Kidney (tissue), 14 donors: ENCODE measurements around the gene VWF. TPM values are rescaled to one million over a fixed set of nuclear protein-coding genes. Genes with fewer than 3 reads are reported as not detected.
"Not testable (repeated sequence)": the region's sequence is repeated elsewhere in the genome, so short reads cannot be mapped to it uniquely, and the experiment has no call there.

ENCODE experiments used
- DNase-seq, 5 donors: peaks; one replicate each; pipeline ENCODE4 v3.0.0-alpha.2; 2013 to 2020
- FAIRE-seq: peaks from 2 replicates; lab custom pipeline; 2012; peaks lifted over from hg19 to GRCh38; lab: Jason Lieb, UNC
- H3K27ac ChIP-seq, 2 donors: one replicate each; pipeline ENCODE4 v1.7.0; 2013; ENCODE audit warnings: low read depth in 2 of 2, low read length in 2 of 2, inconsistent platforms in 1 of 2
- H3K27me3 ChIP-seq: one replicate; pipeline ENCODE4 v1.7.1; 2013; ENCODE audit warnings: low read length, inconsistent platforms; ENCODE audit not compliant: control insufficient read depth, insufficient read depth
- H3K36me3 ChIP-seq, 3 donors: one replicate each; pipeline versions ENCODE4 v1.7.0 to v1.7.1; 2013; ENCODE audit warnings: low read length in 3 of 3, control low read depth in 1 of 3, inconsistent platforms in 1 of 3; ENCODE audit not compliant: insufficient read depth in 3 of 3, control insufficient read depth in 2 of 3
- H3K4me1 ChIP-seq, 3 donors: one replicate each; pipeline versions ENCODE4 v1.7.0 to v1.7.1; 2013; ENCODE audit warnings: low read length in 3 of 3, inconsistent platforms in 1 of 3, low read depth in 1 of 3; ENCODE audit not compliant: control insufficient read depth in 2 of 3, insufficient read depth in 2 of 3
- H3K4me3 ChIP-seq, 3 donors: one replicate each; pipeline versions ENCODE4 v1.7.0 to v1.8.1; 2013; ENCODE audit warnings: low read length in 3 of 3, control low read depth in 1 of 3, inconsistent platforms in 1 of 3
- H3K9ac ChIP-seq, 3 donors: one replicate each; pipeline versions ENCODE4 v1.7.0 to v1.7.1; 2013; ENCODE audit warnings: low read length in 3 of 3, control low read depth in 1 of 3, inconsistent platforms in 1 of 3
- H3K9me3 ChIP-seq, 3 donors: one replicate each; pipeline versions ENCODE4 v1.7.0 to v1.7.1; 2013; ENCODE audit warnings: low read length in 3 of 3, control low read depth in 1 of 3, inconsistent platforms in 1 of 3; ENCODE audit not compliant: control insufficient read depth in 2 of 3, insufficient read depth in 1 of 3
- intact Hi-C: fragments of 100-400 bp; cut with DNase I; formaldehyde crosslinking; loops from one replicate; pipeline ENCODE4 v1.11.1; 2022
- polyA plus RNA-seq: library from polyadenylated mRNA; stranded (reverse); fragments of 350-450 nt; fragmentation: Illumina TruSeq; extraction: RNeasy Lipid Tissue Mini Kit (QIAGEN cat#74804); gene quantifications from one replicate; pipeline ENCODE4 v1.2.3, GENCODE V29; 2014; ENCODE audit warnings: low read depth, low replicate concordance; ENCODE audit not compliant: insufficient read depth
- total RNA-seq: library from RNA; stranded (reverse); fragmentation: NEBNext Ultra II Directional; extraction: Animal tissue kit (Norgen Biotek cat#: 25700); gene quantifications from one replicate; pipeline ENCODE4 v1.2.1, GENCODE V29; 2021
- TF ChIP-seq, protein P1 (sequence below): IDR thresholded peaks from 3 replicates; pipeline ENCODE4 v1.5.1; 2012; ENCODE audit warnings: mild to moderate bottlenecking, moderate library complexity, borderline replicate concordance; ENCODE audit not compliant: insufficient read depth; ENCODE audit errors: extremely low read depth
- donor health status: control.
- donor health status: control.
- donor health status: control.
- donor health status: control.
- donor health status: control.
- donor health status: DM: yes; HTN: yes; CAD: no.
- donor health status: Normal renal cell carcinoma (clear cell type).

The VWF gene
- total and polyA plus RNA-seq, 2 donors from 2014 or later: 9.6 to 183 TPM

DNA sequence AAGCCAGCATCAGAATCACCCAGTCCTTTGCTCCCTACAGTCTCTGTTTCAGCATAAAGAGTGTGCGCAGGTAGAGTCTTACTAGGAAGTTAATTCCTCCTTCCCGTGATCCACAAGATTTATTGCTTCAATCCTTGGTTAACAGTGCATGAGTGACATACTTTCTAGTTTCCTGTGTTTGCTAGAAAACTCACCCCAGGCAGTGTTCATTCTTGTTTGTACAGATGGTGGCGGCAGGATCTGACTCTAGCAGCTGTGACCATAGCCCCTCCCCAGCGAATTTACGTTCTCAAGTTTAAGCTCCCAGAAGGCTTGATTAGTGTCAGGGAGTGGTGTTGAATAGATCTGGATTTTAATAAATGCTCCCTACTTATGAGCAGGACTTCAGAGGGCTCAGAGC is 103.5 kb downstream of the VWF start:
- H3K27ac ChIP-seq: no peak overlapping the region
- H3K27me3 ChIP-seq: no peaks in the 10 kb centered on the region
- no peaks in the 10 kb centered on the region for H3K9me3 ChIP-seq
- TF ChIP-seq, protein P1, sequence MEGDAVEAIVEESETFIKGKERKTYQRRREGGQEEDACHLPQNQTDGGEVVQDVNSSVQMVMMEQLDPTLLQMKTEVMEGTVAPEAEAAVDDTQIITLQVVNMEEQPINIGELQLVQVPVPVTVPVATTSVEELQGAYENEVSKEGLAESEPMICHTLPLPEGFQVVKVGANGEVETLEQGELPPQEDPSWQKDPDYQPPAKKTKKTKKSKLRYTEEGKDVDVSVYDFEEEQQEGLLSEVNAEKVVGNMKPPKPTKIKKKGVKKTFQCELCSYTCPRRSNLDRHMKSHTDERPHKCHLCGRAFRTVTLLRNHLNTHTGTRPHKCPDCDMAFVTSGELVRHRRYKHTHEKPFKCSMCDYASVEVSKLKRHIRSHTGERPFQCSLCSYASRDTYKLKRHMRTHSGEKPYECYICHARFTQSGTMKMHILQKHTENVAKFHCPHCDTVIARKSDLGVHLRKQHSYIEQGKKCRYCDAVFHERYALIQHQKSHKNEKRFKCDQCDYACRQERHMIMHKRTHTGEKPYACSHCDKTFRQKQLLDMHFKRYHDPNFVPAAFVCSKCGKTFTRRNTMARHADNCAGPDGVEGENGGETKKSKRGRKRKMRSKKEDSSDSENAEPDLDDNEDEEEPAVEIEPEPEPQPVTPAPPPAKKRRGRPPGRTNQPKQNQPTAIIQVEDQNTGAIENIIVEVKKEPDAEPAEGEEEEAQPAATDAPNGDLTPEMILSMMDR: no peak
- no peak overlapping the region for H3K9ac ChIP-seq
- no peak overlapping the region for H3K4me3 ChIP-seq
- FAIRE-seq (no peak), DNase-seq (peak in 4 of 5 donors; percentile 64 to 93 (median 88))
- intact Hi-C loops: no loop called here
- H3K4me1 ChIP-seq: no peaks in the 10 kb centered on the region
- no peaks in the 10 kb centered on the region for H3K36me3 ChIP-seq

DNA sequence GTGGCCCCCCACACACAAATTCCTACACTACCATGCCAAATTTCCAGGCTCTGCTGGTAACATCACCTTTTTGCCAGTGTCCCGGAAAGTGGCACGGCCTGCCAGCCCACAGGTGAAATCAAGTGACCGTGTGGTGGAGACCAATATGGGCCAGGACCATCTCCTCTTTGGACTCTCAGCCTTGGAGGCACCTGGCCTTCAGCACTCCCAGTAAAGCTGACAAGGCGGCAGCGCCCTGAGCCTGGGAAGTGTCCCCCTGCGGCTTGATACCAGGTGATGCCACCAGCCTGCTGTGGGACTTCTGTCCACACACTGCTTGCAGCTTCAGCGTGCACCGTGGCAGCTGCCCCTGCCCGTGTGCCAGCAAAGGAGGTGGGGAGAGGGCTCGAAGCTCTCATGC is 104.0 kb downstream of the VWF start:
- FAIRE-seq, intact Hi-C loops, H3K9ac ChIP-seq, H3K27ac ChIP-seq, H3K27me3 ChIP-seq, H3K36me3 ChIP-seq, DNase-seq, H3K9me3 ChIP-seq, H3K4me1 ChIP-seq, H3K4me3 ChIP-seq: not testable (repeated sequence)

DNA sequence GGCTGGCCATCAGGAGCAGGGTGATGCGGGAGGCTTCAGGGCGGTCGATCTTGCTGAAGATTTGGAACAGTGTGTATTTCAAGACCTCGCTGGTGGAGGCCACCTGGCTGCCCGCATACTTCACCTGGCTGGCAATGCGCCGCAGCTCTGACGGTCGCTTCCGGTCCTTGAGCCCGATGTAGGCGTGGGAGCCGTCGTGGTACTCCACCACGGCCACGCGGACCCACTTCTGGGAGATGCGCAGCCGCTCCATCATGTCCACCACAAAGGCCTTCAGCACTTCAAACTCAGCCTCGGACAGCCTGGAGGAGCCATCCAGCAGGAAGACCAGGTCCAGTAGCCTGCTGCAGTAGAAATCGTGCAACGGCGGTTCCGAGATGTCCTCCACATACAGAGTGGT is 105.2 kb downstream of the VWF start:
- H3K27ac ChIP-seq, H3K9me3 ChIP-seq, H3K9ac ChIP-seq, H3K4me3 ChIP-seq, intact Hi-C loops, FAIRE-seq, H3K36me3 ChIP-seq, DNase-seq, H3K4me1 ChIP-seq, H3K27me3 ChIP-seq: not testable (repeated sequence)

GRCh38 chr12:6018265-6018664 is 106.2 kb downstream of the VWF start:
- TF ChIP-seq, protein P1: no peak
- Histone ChIP-seq H3K27me3 (no peaks in the 10 kb centered on the region), H3K36me3 (no peaks in the 10 kb centered on the region), H3K27ac (no peak overlapping the region), H3K4me1 (no peaks in the 10 kb centered on the region), H3K4me3 (no peak overlapping the region), H3K9me3 (no peaks in the 10 kb centered on the region), H3K9ac (no peak overlapping the region)
- FAIRE-seq (no peak), DNase-seq (peak in 1 of 5 donors; percentile 36)
- intact Hi-C loops: no loop called here

DNA sequence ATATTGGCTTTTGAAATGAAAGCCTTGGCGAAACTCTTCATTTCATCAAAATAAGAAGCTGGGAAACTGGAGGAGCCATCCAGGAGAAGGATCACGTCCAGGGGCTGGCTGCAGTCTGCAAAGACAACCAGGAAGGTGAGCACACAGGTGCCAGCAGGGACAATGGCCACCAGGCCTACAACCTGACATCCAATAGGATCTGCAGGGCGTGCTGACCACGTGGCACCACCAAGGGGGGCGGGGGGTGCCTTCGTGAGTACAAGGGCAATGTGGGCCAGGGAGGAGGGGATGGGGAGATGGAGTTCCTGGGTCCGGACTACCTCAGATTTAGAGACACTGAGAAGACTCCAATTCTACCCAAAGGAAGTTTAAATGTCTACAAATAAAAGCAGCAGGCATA is 107.7 kb downstream of the VWF start:
- Histone ChIP-seq H3K36me3 (no peaks in the 10 kb centered on the region), H3K4me3 (no peak overlapping the region), H3K27ac (no peak overlapping the region), H3K9ac (no peak overlapping the region), H3K27me3 (no peaks in the 10 kb centered on the region), H3K9me3 (no peaks in the 10 kb centered on the region), H3K4me1 (no peaks in the 10 kb centered on the region)
- intact Hi-C loops: no loop called here
- TF ChIP-seq, protein P1: no peak
- DNase-seq (no peak), FAIRE-seq (no peak)

GRCh38 chr12:6016004-6016403 is 108.5 kb downstream of the VWF start:
- H3K4me3 ChIP-seq, H3K4me1 ChIP-seq, intact Hi-C loops, DNase-seq, H3K27me3 ChIP-seq, H3K36me3 ChIP-seq, H3K9me3 ChIP-seq, FAIRE-seq, H3K27ac ChIP-seq, H3K9ac ChIP-seq: not testable (repeated sequence)
